OCI-M2 (cell line): ENCODE measurements around the gene CRTC3.
"Not testable (repeated sequence)": the region's sequence is repeated elsewhere in the genome, so short reads cannot be mapped to it uniquely, and the experiment has no call there.

ENCODE experiments used
- DNase-seq: peaks from one replicate; lab custom pipeline; 2025; ENCODE audit not compliant: unreplicated experiment; lab: John Stamatoyannopoulos, UW

Gene CRTC3

GRCh38 chr15:90529371-90530249, at the start of gene CRTC3:
Gene CRTC3, plus strand, starts transcription at chr15:90529923. Its CDS starts 149 bp downstream, at chr15:90530072.
- no peak for DNase-seq

GRCh38 chr15:90481023-90481422, 48.7 kb upstream of the CRTC3 start:
- no peak for DNase-seq

- DNase-seq: no peak
These were observed 47.4 kb upstream of the CRTC3 start for GRCh38 chr15:90482124-90483011.

- DNase-seq: no peak
These were observed 46.8 kb upstream of the CRTC3 start for GRCh38 chr15:90483012-90483307.

- DNase-seq: no peak
These were observed 46.1 kb upstream of the CRTC3 start for GRCh38 chr15:90483637-90484036.

- DNase-seq: no peak
These were observed 42.5 kb upstream of the CRTC3 start for GRCh38 chr15:90487186-90487585.

- DNase-seq: no peak
These were observed 40.2 kb upstream of the CRTC3 start for GRCh38 chr15:90489514-90489913.

- DNase-seq: no peak
These were observed 39.8 kb upstream of the CRTC3 start for GRCh38 chr15:90489944-90490343.

- DNase-seq: no peak
These were observed 36.1 kb upstream of the CRTC3 start for GRCh38 chr15:90493647-90494046.

- DNase-seq: no peak
These were observed 34.7 kb upstream of the CRTC3 start for GRCh38 chr15:90495067-90495466.

GRCh38 chr15:90496791-90497190, 32.9 kb upstream of the CRTC3 start:
- no peak for DNase-seq

GRCh38 chr15:90497376-90497775, 32.3 kb upstream of the CRTC3 start:
- DNase-seq: no peak

GRCh38 chr15:90497912-90498311, 31.8 kb upstream of the CRTC3 start:
- DNase-seq: no peak

- DNase-seq: no peak
These were observed 29.6 kb upstream of the CRTC3 start for GRCh38 chr15:90500171-90500570.

GRCh38 chr15:90501898-90502297, 27.8 kb upstream of the CRTC3 start:
- DNase-seq: no peak

GRCh38 chr15:90510781-90511180, 18.9 kb upstream of the CRTC3 start:
- DNase-seq: not testable (repeated sequence)

- not testable (repeated sequence) for DNase-seq
These were observed 18.5 kb upstream of the CRTC3 start for GRCh38 chr15:90511211-90511618.

GRCh38 chr15:90512276-90512675, 17.4 kb upstream of the CRTC3 start:
- no peak for DNase-seq

- DNase-seq: no peak
These were observed 16.7 kb upstream of the CRTC3 start for GRCh38 chr15:90512981-90513380.

GRCh38 chr15:90513448-90513847, 16.3 kb upstream of the CRTC3 start:
- DNase-seq: no peak

GRCh38 chr15:90513893-90514292, 15.8 kb upstream of the CRTC3 start:
- DNase-seq: not testable (repeated sequence)

GRCh38 chr15:90519688-90520087, 10.0 kb upstream of the CRTC3 start:
- DNase-seq: no peak
